HG03342 (cell line): ENCODE measurements around the gene TWNK.
"Not testable (repeated sequence)": the region's sequence is repeated elsewhere in the genome, so short reads cannot be mapped to it uniquely, and the experiment has no call there.

ENCODE experiments used
- ATAC-seq: cut with Tn5 transposase; IDR thresholded peaks from one replicate; pipeline ENCODE4 v1.9.1; 2021; ENCODE audit warnings: mild to moderate bottlenecking, moderate library complexity; ENCODE audit not compliant: unreplicated experiment

The TWNK gene

GRCh38 chr10:101029520-101030295, 42.4 kb downstream of the TWNK start:
- ATAC-seq = no peak

- no peak for ATAC-seq
Observed at GRCh38 chr10:101030496-101031127, 43.3 kb downstream of the TWNK start.

- peak; percentile 93 for ATAC-seq
Observed at GRCh38 chr10:101031128-101031795, 43.9 kb downstream of the TWNK start, which contains the start of the genes PDZD7 and SFXN3. PDZD7 (minus strand) TSS chr10:101031129; CDS start chr10:101030219, 910 bp downstream. SFXN3 (plus strand) TSS chr10:101031234; CDS start chr10:101034695, 3,461 bp downstream.

DNA sequence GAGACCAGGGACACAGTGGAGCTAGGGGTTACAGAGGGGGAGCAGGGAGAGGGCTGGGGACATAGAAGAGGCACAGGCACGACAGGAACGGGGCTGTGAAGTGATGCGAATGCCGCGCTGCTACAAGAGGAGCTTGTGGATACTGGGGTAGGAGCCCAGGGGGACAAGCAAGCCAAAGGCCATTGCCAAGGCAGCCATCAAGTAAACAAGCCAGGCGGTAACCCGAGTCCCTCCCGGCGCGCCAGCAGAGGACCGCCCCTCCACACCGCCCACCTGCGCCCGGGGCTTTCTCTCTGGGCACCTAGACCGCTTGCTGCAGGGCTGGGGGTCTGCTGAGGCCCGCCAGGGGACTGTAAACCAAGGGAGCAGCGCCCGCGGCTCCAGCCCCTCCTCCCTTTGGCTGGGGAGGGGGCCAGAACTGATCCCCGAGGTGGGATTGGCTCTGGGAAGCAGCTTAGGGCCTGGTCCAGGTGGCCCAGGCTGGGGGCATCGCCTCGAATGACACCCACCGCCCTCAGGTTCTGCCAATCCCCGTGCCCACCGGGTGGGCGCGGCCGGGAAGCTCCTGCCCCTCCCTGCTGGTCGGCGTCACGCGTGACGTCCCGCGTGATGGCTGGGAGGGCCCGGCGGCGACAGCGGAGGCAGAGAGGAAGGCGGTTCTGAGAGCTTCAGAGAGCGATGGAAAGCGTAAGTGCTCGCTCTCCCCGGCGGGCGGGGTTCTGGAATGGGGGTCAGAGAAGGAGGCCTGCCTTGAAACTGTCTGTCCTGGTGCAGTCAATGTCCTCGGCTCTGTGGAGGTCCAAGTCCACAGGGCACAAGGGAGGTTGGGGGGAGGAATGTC, 44.7 kb downstream of the TWNK start:
- ATAC-seq = no peak

GRCh38 chr10:101032637-101033224, 45.4 kb downstream of the TWNK start:
- ATAC-seq = no peak

DNA sequence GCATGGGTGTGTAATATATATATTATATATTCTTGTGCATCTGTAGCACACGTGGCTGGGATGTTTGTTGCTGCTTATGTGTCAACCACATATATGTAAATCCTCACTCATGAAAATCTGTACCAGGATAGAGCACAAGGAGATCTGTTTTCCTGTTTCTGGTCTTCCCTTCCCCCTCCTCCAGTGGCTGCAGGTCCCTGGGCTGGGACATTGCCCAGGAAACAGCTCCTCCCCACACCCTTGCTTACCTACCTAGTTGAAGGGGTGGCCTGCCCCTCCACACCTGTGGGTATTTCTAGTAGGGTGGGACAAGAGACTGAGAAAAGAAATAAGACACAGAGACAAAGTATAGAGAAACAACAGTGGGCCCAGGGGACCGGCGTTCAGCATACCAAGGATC, 45.9 kb downstream of the TWNK start:
- ATAC-seq = no peak

- ATAC-seq = not testable (repeated sequence)
Observed at GRCh38 chr10:101034404-101034803, 47.1 kb downstream of the TWNK start.

DNA sequence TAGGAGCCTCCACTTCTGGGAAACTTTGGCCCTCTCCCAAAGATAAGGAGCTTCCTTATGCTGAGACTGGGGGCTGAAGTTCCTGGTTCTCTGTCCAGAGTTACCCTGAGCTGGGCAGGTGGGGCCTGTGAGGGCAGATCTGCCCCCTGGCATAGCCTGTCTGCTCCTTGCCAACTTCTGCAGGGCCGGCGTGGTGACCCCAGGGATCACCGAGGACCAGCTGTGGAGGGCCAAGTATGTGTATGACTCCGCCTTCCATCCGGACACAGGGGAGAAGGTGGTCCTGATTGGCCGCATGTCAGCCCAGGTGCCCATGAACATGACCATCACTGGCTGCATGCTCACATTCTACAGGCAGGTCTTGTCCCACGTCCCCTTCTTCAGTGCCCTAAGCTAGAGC, 48.0 kb downstream of the TWNK start:
- ATAC-seq = no peak

DNA sequence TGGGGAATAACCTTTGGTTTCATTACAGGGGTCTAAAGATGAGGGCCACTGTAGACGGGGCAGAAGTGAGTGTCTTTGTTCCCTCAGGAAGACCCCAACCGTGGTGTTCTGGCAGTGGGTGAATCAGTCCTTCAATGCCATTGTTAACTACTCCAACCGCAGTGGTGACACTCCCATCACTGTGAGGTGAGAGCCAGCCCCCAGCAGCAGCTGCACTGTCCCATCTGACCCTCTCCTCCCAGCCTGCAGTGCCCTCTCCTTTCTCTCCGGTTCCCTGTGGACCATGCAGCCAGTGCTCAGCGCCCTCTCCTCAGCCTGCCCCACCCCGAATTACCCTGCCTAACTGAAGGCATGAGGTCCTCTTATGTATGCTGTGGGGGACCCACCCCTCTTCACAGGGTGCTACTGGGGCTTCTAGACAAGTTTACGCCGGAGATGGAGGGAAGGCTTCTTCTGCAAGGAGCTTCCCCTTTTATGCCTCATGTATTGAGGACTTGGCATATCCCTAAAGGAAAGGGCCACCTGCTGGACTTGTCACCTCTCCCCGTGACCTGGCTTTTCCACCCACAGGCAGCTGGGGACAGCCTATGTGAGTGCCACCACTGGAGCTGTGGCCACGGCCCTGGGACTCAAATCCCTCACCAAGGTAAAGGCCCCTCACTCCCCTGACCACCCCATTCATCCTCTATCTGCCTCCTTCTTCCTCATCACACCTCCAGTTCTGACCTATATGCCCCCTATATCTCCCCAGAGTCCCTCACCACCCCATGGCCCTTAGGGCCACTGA, 48.8 kb downstream of the TWNK start:
- ATAC-seq = no peak

GRCh38 chr10:101036726-101037125, 49.4 kb downstream of the TWNK start:
- no peak for ATAC-seq

DNA sequence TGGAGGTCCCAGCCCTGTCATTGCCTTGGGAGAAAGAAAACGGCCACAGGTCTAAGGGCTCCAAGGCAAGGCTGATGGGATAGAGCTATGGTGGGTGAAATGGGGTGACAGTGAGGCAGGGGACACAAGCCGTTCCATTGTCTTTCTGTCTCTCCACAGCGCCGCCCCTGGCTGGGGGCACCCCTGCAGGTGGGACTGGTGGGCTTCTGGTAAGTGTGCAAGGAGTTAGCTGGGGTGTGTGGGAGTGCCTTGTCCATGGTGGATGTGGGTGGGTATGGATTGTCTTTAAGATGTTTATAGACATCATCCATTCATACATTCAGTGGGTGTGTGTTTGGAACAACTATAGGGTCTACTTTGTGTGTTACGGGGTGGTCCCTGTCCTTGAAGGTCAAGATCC, 51.1 kb downstream of the TWNK start:
- ATAC-seq = no peak

DNA sequence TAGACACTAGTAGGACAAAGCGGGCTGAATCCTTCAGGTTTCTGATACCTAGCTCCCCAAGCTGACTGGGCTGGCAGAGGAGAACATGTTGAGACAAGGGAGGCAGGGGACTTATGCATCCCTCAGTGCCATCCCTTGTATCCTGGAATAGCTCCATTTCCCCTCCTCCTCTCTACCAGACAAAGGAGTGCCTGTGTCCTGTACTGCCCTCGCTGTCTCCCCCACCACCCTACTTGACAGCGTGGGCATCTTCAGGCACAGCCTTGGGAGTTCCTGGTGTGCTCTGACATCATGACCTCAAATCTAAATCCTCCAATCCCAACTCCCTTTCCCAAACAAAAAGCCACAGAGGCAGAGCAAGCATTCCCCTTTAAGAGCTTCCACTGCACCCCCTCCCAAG, 52.7 kb downstream of the TWNK start:
- ATAC-seq = no peak

DNA sequence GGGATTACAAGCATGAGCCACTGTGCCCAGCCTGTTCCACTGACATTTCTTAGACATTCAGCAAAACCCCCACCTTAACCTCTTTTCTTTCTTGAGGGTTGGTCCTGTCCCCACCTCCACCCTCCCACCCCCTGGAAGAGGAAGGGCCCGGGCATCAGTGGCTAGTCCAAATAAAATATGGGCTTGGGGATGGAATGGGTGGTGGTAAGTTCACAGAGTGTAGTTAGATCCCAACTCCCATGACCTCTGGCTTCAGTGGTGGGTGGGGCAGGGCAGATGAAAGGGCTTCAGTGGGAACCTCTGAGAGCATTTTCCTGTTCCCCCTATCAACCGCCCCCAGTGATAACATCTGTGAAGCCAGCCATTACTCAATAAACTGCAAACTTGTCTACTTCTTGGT, 53.5 kb downstream of the TWNK start:
- ATAC-seq = no peak

DNA sequence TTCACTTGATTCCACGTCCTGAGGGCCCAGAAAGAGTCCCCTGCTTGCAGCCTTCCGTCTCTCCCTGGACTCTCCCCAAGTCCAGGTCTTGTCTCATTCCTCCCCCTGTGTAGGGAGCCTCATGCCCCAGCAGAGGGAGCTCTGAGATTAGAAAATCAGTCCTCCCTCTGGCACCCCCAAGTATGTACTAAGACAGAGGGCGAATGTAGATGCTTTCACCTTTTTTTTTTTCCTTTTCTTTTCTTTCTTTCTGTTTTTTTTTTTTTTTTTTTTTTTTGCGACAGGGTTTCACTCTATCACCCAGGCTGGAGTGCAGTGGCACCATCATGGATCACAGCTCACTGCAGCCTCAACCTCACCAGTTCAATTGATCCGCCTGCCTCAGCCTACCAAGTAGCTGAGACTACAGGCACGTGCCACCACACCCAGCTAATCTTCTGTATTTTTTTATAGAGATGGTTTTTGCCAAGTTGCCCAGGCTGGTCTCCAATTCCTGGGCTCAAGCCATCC, 54.0 kb downstream of the TWNK start:
- ATAC-seq = peak; percentile 58

DNA sequence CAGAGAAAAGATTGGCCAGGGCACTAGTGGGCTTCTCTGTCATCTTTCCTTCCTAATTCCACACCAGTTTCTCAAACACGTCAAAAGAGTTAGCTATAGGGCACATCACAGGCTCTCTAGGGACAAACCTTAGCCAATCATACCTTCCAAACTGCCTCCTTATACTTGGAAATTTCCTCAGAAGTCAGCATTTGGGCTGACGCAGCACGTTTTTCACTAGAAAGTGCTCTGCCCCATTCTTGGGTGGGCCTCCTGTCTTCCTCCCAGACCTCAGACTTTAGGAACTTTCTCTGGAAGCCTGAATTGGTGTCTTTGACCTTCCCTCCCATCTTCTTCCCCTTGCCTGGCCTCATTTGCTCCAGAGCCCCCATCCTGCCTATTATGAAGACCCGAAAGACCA, 54.8 kb downstream of the TWNK start:
- no peak for ATAC-seq

DNA sequence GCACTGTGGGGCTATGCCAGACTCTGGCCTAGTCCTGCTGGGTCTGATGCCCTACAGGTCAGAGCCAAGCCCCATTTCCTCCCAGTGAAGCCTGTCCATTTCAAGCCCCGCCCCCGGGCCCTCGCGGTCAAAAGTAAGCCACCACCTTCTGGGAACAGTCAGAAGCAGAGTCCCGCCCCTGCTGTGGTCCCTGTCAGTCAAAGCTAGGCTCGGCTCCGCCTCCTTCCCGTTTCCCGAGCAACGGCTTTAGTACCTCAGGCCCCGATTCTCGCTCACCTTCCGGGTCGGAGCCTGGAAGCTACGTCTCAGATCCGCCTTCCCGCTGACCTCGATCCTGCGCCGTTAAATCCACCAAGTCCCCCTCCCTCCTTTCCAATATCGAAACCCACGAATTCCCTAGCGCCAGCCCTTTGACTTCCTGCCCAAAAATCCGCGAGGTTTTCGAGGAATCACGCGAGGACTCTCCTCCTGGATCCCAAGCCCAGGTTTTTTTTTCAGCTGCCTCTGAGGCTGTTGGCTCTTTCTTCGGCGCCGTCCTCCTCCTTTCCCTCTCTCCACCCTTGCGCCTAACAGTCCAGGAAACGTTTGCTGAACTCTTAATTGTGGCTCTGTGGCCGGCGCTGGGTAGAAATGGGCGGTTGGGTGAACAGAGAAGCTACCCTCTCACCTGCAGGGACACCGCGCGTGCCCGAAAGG, 55.5 kb downstream of the TWNK start:
- peak; percentile 94 for ATAC-seq

- ATAC-seq = no peak
Observed at GRCh38 chr10:101043363-101043707, 56.0 kb downstream of the TWNK start.
